ENCODE data around the gene PRKACG.

Gene PRKACG

GRCh38 chr9:68983522-68984424, 30.1 kb downstream of the PRKACG start:
- FAIRE-seq (no peak), DNase-seq (ENCODE audit: insufficient read length, low spot score) (no peak)

- FAIRE-seq: peak; percentile 76
- no peak for DNase-seq (ENCODE audit: insufficient read length, low spot score)
Observed at GRCh38 chr9:68983008-68983411, 30.9 kb downstream of the PRKACG start.

DNA sequence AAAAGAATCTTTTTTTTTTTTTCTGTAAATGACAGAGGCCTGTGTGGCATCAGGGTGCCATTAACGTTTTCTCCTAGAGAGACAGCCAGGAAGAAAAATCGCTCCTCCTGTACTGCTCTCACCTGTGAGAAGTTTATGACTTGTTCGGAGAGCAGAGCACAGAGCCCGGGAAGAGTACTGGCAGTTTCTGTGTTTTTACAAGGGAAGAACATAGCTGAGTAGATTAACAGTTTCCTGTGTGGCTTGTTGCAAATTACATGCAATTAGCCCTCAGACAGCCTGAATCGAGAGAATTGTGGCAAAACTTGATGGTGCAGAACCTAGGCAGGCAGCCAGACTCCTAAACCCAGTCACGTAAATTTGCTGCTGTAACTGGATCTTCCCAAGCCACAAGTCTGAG, 32.1 kb downstream of the PRKACG start:
- FAIRE-seq (peak; percentile 98), DNase-seq (ENCODE audit: insufficient read length, low spot score) (no peak)

- peak; percentile 69 for FAIRE-seq
Observed at GRCh38 chr9:68980341-68980914, 33.5 kb downstream of the PRKACG start.

GRCh38 chr9:68979538-68980314, 34.2 kb downstream of the PRKACG start:
- DNase-seq (ENCODE audit: insufficient read length, low spot score): no peak
- FAIRE-seq: peak; percentile 90

More at GRCh38 chr9:68980341-68980914, 33.5 kb downstream of the PRKACG start:
- DNase-seq (ENCODE audit: insufficient read length, low spot score): no peak

DNA sequence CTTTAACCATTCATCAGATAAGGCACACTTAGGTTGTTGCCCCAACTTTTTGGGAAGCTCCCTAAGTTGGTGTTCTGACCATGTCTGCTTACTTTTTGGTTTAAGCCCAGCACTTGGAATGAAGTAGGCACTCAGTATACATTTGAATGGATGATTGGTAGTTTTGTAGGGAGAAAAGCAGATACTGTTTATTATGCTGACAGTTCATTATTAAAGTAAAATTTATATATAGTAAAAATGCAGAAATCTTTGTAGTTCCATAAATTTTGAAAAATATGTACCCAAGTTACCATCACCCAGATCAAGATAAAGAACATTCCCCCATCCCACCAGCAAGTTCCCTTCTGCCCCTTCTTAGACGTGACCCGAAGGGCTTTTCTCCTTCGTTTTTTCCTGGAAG, 35.4 kb downstream of the PRKACG start:
- FAIRE-seq (no peak), DNase-seq (ENCODE audit: insufficient read length, low spot score) (no peak)

DNA sequence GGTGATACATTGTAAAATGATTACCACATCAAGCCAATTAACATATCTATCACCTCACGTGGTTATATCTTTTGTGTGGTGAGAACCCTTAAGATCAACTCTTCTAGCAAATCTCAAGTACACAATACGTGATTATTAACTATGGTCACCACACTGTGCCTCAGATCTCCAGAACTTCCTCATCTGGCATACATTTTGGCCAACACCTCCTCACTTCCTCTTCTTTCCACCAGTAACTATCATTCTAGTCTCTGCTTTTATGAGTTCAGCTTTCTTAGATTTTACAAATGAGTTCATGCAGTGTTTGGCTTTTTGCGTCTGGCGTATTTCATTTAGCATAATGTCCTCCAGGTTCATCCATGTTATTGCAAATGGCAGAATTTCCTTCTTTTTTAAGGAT, 35.8 kb downstream of the PRKACG start:
- DNase-seq (ENCODE audit: insufficient read length, low spot score) (no peak), FAIRE-seq (peak; percentile 88)

GRCh38 chr9:68975365-68976043, 38.4 kb downstream of the PRKACG start:
- FAIRE-seq: peak; percentile 85
- no peak for DNase-seq (ENCODE audit: insufficient read length, low spot score)

- DNase-seq (ENCODE audit: insufficient read length, low spot score): no peak
- FAIRE-seq: no peak
Observed at GRCh38 chr9:68974901-68975300, 39.0 kb downstream of the PRKACG start.

GRCh38 chr9:68974431-68974830, 39.5 kb downstream of the PRKACG start:
- DNase-seq (ENCODE audit: insufficient read length, low spot score) (no peak), FAIRE-seq (peak; percentile 95)

GRCh38 chr9:68973619-68974018, 40.3 kb downstream of the PRKACG start:
- FAIRE-seq (no peak), DNase-seq (ENCODE audit: insufficient read length, low spot score) (no peak)

GRCh38 chr9:68970151-68970550, 43.8 kb downstream of the PRKACG start:
- DNase-seq (ENCODE audit: insufficient read length, low spot score) (no peak), FAIRE-seq (peak; percentile 44)

GRCh38 chr9:68969538-68969937, 44.4 kb downstream of the PRKACG start:
- DNase-seq (ENCODE audit: insufficient read length, low spot score) (no peak), FAIRE-seq (no peak)

GRCh38 chr9:68967800-68968199, 46.1 kb downstream of the PRKACG start:
- peak; percentile 40 for FAIRE-seq

DNA sequence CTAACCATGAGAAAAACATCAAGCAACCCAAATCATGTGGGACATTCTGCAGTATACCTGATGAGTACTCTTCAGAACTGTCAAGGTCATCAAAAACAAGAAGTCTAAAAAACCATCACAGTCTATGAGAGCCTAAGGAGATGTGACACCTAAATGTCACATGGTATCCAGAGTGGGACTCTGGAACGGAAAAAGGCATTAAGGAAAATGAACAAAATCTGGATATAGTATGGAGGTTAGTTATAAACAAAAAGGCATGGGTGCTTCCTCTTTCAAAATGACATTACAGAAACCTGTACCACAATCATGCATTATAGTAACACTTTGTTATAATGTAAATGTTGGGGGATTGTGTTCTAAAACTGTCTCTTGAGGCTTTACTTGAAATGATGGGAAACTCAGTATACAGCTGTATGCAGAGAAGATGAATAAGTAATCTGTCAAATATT, 47.4 kb downstream of the PRKACG start:
- FAIRE-seq: peak; percentile 96

More at GRCh38 chr9:68967800-68968199, 46.1 kb downstream of the PRKACG start:
- DNase-seq (ENCODE audit: insufficient read length, low spot score): no peak

GRCh38 chr9:68964765-68965164, 49.1 kb downstream of the PRKACG start:
- DNase-seq (ENCODE audit: insufficient read length, low spot score) (no peak), FAIRE-seq (peak; percentile 51)

More for the DNA sequence above, 47.4 kb downstream of the PRKACG start:
- no peak for DNase-seq (ENCODE audit: insufficient read length, low spot score)

DNA sequence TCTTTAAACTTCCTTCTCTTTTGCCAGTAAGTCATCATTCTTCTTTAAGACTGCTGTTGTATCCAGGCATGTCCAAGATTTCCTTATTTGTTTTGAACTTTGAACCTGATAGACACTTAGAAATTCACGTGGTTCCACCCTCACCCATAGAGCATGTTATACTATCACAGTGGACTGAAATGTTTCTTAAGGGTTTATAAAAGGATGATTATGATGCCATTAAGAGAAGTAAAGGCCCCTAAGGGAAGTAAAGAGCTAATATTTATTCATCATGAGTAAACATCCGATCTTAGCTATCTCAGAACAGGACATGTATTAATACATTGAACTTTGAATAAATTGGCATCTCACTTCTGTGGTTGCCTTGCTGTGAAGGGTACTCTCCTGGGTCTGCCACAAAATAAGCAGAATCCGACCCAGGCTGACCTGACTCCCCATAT, 49.8 kb downstream of the PRKACG start:
- FAIRE-seq (peak; percentile 48), DNase-seq (ENCODE audit: insufficient read length, low spot score) (no peak)

GRCh38 chr9:68963416-68963815, 50.5 kb downstream of the PRKACG start:
- peak; percentile 48 for FAIRE-seq
- no peak for DNase-seq (ENCODE audit: insufficient read length, low spot score)
